ENCODE measurements around the gene ROBO1. TPM values are rescaled to one million over a fixed set of nuclear protein-coding genes. Genes with fewer than 3 reads are reported as not detected.

Gene ROBO1
- total RNA-seq, 1 experiment from 2014 or later: 67.6 TPM

DNA sequence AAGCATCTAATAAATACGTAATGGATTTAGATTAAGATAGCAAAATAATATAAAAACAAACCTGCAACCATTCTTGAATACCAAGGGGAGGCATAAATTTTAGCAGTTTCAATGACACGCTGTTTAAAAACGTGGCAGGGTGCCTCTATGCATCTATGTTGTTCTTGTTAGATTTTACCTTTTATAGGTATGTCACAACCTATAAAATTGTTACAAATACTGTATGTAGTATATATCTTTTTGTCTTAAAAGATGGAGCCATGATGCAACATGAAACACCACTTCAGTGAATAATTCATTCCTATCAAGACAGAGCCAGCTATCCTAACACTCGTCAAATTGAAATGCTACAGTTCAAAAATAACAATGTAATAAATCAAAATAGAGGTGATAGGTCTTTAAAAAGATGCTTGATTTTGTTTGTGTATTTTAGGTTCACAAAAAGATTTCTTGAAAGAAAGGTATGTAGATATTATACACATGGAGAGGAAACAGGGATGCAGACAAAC is 1059.2 kb downstream of the ROBO1 start:
- no peak overlapping the region for H3K27ac ChIP-seq (ENCODE audit: low read depth, low read length, poor library complexity, severe bottlenecking)
- no peaks in the 10 kb centered on the region for H3K27me3 ChIP-seq (replicated peaks; ENCODE audit: insufficient read depth, low read depth, low read length, poor library complexity)
- intact Hi-C loops (cut with micrococcal nuclease; ENCODE audit: unreplicated experiment): no loop called here
- CTCF ChIA-PET: no interaction called here
- POLR2A ChIA-PET (ENCODE audit: low non-redundant PET): no interaction called here
- TF ChIP-seq EZH2 (IDR thresholded peaks at IDR 0.05; ENCODE audit: borderline replicate concordance, low read depth, low read length, poor library complexity, severe bottlenecking): no peak
- TF ChIP-seq, protein P1, sequence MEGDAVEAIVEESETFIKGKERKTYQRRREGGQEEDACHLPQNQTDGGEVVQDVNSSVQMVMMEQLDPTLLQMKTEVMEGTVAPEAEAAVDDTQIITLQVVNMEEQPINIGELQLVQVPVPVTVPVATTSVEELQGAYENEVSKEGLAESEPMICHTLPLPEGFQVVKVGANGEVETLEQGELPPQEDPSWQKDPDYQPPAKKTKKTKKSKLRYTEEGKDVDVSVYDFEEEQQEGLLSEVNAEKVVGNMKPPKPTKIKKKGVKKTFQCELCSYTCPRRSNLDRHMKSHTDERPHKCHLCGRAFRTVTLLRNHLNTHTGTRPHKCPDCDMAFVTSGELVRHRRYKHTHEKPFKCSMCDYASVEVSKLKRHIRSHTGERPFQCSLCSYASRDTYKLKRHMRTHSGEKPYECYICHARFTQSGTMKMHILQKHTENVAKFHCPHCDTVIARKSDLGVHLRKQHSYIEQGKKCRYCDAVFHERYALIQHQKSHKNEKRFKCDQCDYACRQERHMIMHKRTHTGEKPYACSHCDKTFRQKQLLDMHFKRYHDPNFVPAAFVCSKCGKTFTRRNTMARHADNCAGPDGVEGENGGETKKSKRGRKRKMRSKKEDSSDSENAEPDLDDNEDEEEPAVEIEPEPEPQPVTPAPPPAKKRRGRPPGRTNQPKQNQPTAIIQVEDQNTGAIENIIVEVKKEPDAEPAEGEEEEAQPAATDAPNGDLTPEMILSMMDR (conservative IDR thresholded peaks at IDR 0.05; ENCODE audit: low read depth, low read length): no peak
- peaks cover 62% of the 10 kb centered on the region for H3K4me1 ChIP-seq (ENCODE audit: insufficient read depth, low read length, poor library complexity, severe bottlenecking)
- H3K4me3 ChIP-seq (ENCODE audit: low read depth, low read length, poor library complexity, severe bottlenecking): no peak overlapping the region
- no peaks in the 10 kb centered on the region for H3K9me3 ChIP-seq (ENCODE audit: low read depth, low read length, poor library complexity, severe bottlenecking)
- no TSS peak for BruUV-seq (replicated peaks)
- no peak for DNase-seq (ENCODE audit: low spot score)
- no peaks in the 10 kb centered on the region for H3K36me3 ChIP-seq (ENCODE audit: insufficient read depth, low read length, poor library complexity, severe bottlenecking)

DNA sequence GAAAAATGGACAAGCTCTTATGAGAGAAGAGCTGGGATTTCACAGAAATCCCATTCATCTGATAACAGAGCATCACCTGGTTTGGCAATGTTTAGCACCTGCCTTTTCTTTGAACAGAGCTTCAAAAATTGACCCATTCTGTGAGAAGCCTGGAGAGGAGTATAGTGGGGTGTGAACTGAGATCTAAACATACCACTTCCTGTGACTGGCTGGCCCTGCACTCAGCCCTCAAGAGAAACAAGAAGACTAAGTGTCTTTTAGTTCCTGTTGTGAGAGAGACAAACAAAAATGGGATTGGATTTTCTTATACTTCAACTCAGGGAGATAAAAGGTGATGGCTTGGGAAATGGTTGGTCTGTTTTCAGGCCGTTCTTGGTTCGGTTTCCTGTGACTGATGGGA is 1060.2 kb downstream of the ROBO1 start:
- DNase-seq (ENCODE audit: low spot score): no peak
- Histone ChIP-seq H3K36me3 (ENCODE audit: insufficient read depth, low read length, poor library complexity, severe bottlenecking) (no peaks in the 10 kb centered on the region), H3K9me3 (ENCODE audit: low read depth, low read length, poor library complexity, severe bottlenecking) (no peaks in the 10 kb centered on the region), H3K27me3 (replicated peaks; ENCODE audit: insufficient read depth, low read depth, low read length, poor library complexity) (no peaks in the 10 kb centered on the region), H3K27ac (ENCODE audit: low read depth, low read length, poor library complexity, severe bottlenecking) (peak overlapping the region; percentile 6), H3K4me1 (ENCODE audit: insufficient read depth, low read length, poor library complexity, severe bottlenecking) (peaks cover 60% of the 10 kb centered on the region), H3K4me3 (ENCODE audit: low read depth, low read length, poor library complexity, severe bottlenecking) (no peak overlapping the region)
- POLR2A ChIA-PET (ENCODE audit: low non-redundant PET): no interaction called here
- no peak for TF ChIP-seq EZH2 (IDR thresholded peaks at IDR 0.05; ENCODE audit: borderline replicate concordance, low read depth, low read length, poor library complexity, severe bottlenecking)
- TF ChIP-seq, protein P1 (conservative IDR thresholded peaks at IDR 0.05; ENCODE audit: low read depth, low read length): no peak
- BruUV-seq (replicated peaks): no TSS peak
- CTCF ChIA-PET: no interaction called here
- intact Hi-C loops (cut with micrococcal nuclease; ENCODE audit: unreplicated experiment): no loop called here

DNA sequence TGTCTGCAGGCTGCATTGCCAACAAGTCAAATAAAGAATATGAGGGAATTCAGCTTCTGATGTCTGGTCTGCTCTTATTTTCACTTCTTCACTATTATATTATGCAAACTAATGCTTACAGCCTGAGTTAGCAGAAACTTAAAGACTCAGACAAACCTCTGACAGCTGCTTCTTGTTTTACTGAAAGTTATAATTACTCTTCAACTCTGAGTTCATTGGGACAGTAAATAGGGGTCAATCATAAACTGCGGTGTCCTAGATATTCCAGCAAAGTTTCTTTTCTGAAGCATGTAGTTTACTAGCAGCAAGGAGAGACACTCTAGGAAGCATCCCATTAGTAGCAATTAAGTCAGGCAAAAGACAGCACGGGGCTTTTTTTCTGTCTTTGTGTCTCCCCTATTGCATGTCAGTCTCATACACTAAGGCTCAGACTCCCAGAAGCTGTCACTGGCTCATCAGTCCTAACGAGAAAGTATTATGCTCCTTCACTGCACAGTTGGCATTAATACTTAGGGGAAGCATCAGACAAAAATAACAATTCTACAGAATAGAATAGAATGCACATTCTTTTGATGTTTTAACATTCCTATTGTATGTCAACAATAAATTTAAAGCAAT is 1060.8 kb downstream of the ROBO1 start:
- BruUV-seq (replicated peaks): no TSS peak
- ChIA-PET CTCF (no interaction called here), POLR2A (ENCODE audit: low non-redundant PET) (no interaction called here)
- Histone ChIP-seq H3K9me3 (ENCODE audit: low read depth, low read length, poor library complexity, severe bottlenecking) (no peaks in the 10 kb centered on the region), H3K4me3 (ENCODE audit: low read depth, low read length, poor library complexity, severe bottlenecking) (no peak overlapping the region), H3K27ac (ENCODE audit: low read depth, low read length, poor library complexity, severe bottlenecking) (peak overlapping the region; percentile 6), H3K36me3 (ENCODE audit: insufficient read depth, low read length, poor library complexity, severe bottlenecking) (no peaks in the 10 kb centered on the region), H3K4me1 (ENCODE audit: insufficient read depth, low read length, poor library complexity, severe bottlenecking) (peaks cover 54% of the 10 kb centered on the region), H3K27me3 (replicated peaks; ENCODE audit: insufficient read depth, low read depth, low read length, poor library complexity) (no peaks in the 10 kb centered on the region)
- TF ChIP-seq EZH2 (IDR thresholded peaks at IDR 0.05; ENCODE audit: borderline replicate concordance, low read depth, low read length, poor library complexity, severe bottlenecking): no peak
- TF ChIP-seq, protein P1 (conservative IDR thresholded peaks at IDR 0.05; ENCODE audit: low read depth, low read length): no peak
- DNase-seq (ENCODE audit: low spot score): peak; percentile 49
- intact Hi-C loops (cut with micrococcal nuclease; ENCODE audit: unreplicated experiment): no loop called here

All from A673 (cell line).